NCI-H187 treated with DMSO at 0.1 percent for 48 hours (cell line): Measurements from ENCODE around the gene RPRD1B.

Experiments
- DNase-seq: peaks from one replicate; lab custom pipeline; 2025; lab: John Stamatoyannopoulos, UW

Gene RPRD1B

GRCh38 chr20:38036366-38036765, 2.8 kb downstream of the RPRD1B start:
- DNase-seq, result no peak

- DNase-seq, result no peak
Observed at GRCh38 chr20:38040276-38040675, 6.7 kb downstream of the RPRD1B start.

GRCh38 chr20:38043512-38044300, 10.2 kb downstream of the RPRD1B start:
- no peak for DNase-seq

- DNase-seq, result no peak
Observed at GRCh38 chr20:38044685-38045084, 11.1 kb downstream of the RPRD1B start.

GRCh38 chr20:38046572-38046971, 13.0 kb downstream of the RPRD1B start:
- no peak for DNase-seq

- DNase-seq, result no peak
Observed at GRCh38 chr20:38049800-38050199, 16.3 kb downstream of the RPRD1B start.

GRCh38 chr20:38050686-38051085, 17.1 kb downstream of the RPRD1B start:
- no peak for DNase-seq

- DNase-seq, result no peak
Observed at GRCh38 chr20:38052870-38053269, 19.3 kb downstream of the RPRD1B start.

- no peak for DNase-seq
Observed at GRCh38 chr20:38054647-38055046, 21.1 kb downstream of the RPRD1B start.

- no peak for DNase-seq
Observed at GRCh38 chr20:38055294-38055693, 21.7 kb downstream of the RPRD1B start.

GRCh38 chr20:38055848-38056247, 22.3 kb downstream of the RPRD1B start:
- DNase-seq, result no peak

- DNase-seq, result no peak
Observed at GRCh38 chr20:38057351-38057972, 23.9 kb downstream of the RPRD1B start.

- DNase-seq, result no peak
Observed at GRCh38 chr20:38059832-38060231, 26.3 kb downstream of the RPRD1B start.

GRCh38 chr20:38060536-38060935, 27.0 kb downstream of the RPRD1B start:
- no peak for DNase-seq

GRCh38 chr20:38061109-38061508, 27.6 kb downstream of the RPRD1B start:
- no peak for DNase-seq

GRCh38 chr20:38062890-38063289, 29.3 kb downstream of the RPRD1B start:
- no peak for DNase-seq

- DNase-seq, result no peak
Observed at GRCh38 chr20:38063911-38064530, 30.5 kb downstream of the RPRD1B start.

- no peak for DNase-seq
Observed at GRCh38 chr20:38065764-38066375, 32.3 kb downstream of the RPRD1B start.

GRCh38 chr20:38066969-38067716, 33.6 kb downstream of the RPRD1B start:
- DNase-seq, result no peak

GRCh38 chr20:38067717-38068365, 34.3 kb downstream of the RPRD1B start:
- no peak for DNase-seq

GRCh38 chr20:38072898-38073297, 39.4 kb downstream of the RPRD1B start:
- DNase-seq, result no peak
